ENCODE measurements around the gene PANX1.

DNA sequence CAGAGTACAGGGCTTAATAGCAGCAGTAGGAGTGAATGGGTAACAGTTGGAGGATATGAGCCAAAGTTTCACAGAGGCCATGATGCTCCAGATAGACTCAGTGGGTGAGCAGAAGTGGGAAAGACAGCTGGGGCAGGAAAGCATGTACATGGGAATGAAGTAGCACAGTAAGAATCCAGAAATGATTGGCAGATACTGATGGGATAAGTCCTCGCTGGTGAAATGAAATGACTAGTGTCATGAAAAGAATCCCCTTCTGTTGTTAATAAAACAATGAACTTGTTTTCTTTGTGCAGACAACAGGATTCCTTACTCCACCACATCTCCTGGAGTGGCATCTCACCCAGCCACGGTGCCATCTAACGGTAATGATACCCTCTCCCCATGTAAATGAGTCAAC is 17.4 kb upstream of the PANX1 start:
- TF ChIP-seq, protein P1, sequence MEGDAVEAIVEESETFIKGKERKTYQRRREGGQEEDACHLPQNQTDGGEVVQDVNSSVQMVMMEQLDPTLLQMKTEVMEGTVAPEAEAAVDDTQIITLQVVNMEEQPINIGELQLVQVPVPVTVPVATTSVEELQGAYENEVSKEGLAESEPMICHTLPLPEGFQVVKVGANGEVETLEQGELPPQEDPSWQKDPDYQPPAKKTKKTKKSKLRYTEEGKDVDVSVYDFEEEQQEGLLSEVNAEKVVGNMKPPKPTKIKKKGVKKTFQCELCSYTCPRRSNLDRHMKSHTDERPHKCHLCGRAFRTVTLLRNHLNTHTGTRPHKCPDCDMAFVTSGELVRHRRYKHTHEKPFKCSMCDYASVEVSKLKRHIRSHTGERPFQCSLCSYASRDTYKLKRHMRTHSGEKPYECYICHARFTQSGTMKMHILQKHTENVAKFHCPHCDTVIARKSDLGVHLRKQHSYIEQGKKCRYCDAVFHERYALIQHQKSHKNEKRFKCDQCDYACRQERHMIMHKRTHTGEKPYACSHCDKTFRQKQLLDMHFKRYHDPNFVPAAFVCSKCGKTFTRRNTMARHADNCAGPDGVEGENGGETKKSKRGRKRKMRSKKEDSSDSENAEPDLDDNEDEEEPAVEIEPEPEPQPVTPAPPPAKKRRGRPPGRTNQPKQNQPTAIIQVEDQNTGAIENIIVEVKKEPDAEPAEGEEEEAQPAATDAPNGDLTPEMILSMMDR (IDR thresholded peaks at IDR 0.05 in 2 of 3, conservative IDR thresholded peaks at IDR 0.05 in 1 of 3; ENCODE audit: borderline replicate concordance in 1 of 3, insufficient read depth in 1 of 3, low read depth in 2 of 3, low read length in 2 of 3): no peak
- TF ChIP-seq CEBPB (IDR thresholded peaks at IDR 0.05; ENCODE audit: low read depth) (no peak), SIN3A (IDR thresholded peaks at IDR 0.05; ENCODE audit: low read depth) (no peak), POLR2A (IDR thresholded peaks at IDR 0.05; ENCODE audit: borderline replicate concordance, extremely low read depth, insufficient read depth, insufficient read length) (no peak), ATF3 (IDR thresholded peaks at IDR 0.05) (no peak), POLR2AphosphoS5 (IDR thresholded peaks at IDR 0.05; ENCODE audit: low read depth, low read length) (no peak), CBX3 (IDR thresholded peaks at IDR 0.05; ENCODE audit: low read depth) (no peak)
- TF ChIP-seq, protein P2, sequence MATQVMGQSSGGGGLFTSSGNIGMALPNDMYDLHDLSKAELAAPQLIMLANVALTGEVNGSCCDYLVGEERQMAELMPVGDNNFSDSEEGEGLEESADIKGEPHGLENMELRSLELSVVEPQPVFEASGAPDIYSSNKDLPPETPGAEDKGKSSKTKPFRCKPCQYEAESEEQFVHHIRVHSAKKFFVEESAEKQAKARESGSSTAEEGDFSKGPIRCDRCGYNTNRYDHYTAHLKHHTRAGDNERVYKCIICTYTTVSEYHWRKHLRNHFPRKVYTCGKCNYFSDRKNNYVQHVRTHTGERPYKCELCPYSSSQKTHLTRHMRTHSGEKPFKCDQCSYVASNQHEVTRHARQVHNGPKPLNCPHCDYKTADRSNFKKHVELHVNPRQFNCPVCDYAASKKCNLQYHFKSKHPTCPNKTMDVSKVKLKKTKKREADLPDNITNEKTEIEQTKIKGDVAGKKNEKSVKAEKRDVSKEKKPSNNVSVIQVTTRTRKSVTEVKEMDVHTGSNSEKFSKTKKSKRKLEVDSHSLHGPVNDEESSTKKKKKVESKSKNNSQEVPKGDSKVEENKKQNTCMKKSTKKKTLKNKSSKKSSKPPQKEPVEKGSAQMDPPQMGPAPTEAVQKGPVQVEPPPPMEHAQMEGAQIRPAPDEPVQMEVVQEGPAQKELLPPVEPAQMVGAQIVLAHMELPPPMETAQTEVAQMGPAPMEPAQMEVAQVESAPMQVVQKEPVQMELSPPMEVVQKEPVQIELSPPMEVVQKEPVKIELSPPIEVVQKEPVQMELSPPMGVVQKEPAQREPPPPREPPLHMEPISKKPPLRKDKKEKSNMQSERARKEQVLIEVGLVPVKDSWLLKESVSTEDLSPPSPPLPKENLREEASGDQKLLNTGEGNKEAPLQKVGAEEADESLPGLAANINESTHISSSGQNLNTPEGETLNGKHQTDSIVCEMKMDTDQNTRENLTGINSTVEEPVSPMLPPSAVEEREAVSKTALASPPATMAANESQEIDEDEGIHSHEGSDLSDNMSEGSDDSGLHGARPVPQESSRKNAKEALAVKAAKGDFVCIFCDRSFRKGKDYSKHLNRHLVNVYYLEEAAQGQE (IDR thresholded peaks at IDR 0.05; ENCODE audit: low read depth): no peak
- TF ChIP-seq, protein P3, sequence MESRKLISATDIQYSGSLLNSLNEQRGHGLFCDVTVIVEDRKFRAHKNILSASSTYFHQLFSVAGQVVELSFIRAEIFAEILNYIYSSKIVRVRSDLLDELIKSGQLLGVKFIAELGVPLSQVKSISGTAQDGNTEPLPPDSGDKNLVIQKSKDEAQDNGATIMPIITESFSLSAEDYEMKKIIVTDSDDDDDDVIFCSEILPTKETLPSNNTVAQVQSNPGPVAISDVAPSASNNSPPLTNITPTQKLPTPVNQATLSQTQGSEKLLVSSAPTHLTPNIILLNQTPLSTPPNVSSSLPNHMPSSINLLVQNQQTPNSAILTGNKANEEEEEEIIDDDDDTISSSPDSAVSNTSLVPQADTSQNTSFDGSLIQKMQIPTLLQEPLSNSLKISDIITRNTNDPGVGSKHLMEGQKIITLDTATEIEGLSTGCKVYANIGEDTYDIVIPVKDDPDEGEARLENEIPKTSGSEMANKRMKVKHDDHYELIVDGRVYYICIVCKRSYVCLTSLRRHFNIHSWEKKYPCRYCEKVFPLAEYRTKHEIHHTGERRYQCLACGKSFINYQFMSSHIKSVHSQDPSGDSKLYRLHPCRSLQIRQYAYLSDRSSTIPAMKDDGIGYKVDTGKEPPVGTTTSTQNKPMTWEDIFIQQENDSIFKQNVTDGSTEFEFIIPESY (IDR thresholded peaks at IDR 0.05; ENCODE audit: extremely low read depth, insufficient replicate concordance, low read length): no peak

Data from HCT116 (cell line).